Measurements from ENCODE around the gene CDC42BPG.

GRCh38 chr11:64801561-64802369 is 42.7 kb downstream of the CDC42BPG start:
- TF ChIP-seq CTCF (IDR thresholded peaks at IDR 0.05) = no peak
- no peak for TF ChIP-seq POLR2A (IDR thresholded peaks at IDR 0.05)
